Kidney capillary endothelial cell (primary cell): Measurements from ENCODE around the gene LRMDA.

ENCODE experiments used
- DNase-seq: peaks from one replicate; pipeline ENCODE4 v3.0.0-alpha.2; 2018; ENCODE audit warnings: low spot score

Gene LRMDA

GRCh38 chr10:75957314-75958120 lies 526.1 kb downstream of the LRMDA start:
- no peak for DNase-seq

GRCh38 chr10:75959209-75959608 lies 527.8 kb downstream of the LRMDA start:
- DNase-seq: peak; percentile 60

DNA sequence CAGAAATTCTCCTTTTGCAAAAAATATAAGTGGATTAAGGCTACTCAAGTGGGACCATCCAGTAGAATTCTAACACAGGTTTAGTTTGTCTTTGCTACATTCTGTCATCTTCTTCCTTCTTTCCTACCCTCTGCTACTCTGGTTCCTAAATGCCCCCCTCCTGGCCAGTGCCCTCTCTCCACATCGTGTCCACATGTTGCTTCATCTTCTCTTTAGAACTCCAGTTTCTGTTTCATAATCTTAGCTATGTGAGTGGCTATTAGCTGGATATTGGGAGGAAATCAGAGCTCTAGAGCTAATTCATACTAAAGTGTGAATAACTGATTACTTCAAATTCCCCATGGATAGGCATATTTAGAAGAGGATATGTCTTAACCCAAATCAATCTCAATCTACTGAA lies 528.5 kb downstream of the LRMDA start:
- DNase-seq: no peak

DNA sequence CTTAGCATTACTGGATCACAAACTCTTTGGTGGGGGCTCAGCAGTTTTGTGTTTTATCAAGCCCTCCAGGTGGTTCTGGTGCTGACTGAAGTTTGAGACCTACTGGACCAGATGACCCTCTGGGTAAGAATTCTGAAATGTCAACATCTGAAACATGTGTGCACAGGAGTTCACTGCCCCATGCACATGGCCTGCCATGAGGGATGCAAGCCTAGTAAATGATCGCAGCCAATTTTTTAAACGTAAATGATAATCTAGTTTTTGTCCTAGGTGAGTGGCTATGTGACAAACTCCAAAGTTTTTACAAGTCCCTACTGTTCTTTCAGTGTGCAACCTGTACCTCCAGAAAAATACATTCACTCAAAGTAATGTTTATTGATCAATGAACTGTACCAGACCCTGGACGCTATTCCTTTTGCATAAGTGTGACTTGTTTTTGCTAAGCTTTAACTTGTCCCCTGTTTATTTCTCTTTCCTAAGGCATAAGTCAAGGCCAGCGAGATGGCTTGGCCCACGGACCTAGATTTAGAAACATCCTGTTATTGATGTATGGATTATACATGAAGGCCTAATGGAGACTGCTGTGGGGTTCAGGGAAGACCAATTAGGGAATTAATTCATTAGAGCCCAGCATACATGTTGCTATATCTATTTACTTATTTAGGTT lies 531.1 kb downstream of the LRMDA start:
- DNase-seq: no peak

DNA sequence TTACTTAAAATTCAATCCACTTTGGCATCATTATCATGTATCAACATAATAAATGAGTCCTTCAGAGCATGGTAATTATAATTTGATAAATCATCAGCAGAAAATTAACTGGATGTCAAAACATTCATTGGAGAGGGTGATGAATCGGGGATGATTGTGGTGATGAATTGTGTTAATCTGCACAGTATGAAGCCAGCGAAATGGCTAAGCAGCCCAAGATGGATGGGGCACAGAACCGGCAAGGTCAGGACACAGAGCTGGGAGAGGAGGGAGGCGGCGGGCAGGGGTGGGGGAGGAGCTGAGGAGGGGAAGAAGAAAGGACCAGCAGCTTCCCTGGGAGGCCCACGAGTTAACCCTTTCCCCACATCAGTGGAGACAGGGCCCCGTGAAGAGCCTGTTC lies 536.1 kb downstream of the LRMDA start:
- DNase-seq: no peak

- DNase-seq: no peak
Observed at GRCh38 chr10:75969031-75969430, 537.6 kb downstream of the LRMDA start.

DNA sequence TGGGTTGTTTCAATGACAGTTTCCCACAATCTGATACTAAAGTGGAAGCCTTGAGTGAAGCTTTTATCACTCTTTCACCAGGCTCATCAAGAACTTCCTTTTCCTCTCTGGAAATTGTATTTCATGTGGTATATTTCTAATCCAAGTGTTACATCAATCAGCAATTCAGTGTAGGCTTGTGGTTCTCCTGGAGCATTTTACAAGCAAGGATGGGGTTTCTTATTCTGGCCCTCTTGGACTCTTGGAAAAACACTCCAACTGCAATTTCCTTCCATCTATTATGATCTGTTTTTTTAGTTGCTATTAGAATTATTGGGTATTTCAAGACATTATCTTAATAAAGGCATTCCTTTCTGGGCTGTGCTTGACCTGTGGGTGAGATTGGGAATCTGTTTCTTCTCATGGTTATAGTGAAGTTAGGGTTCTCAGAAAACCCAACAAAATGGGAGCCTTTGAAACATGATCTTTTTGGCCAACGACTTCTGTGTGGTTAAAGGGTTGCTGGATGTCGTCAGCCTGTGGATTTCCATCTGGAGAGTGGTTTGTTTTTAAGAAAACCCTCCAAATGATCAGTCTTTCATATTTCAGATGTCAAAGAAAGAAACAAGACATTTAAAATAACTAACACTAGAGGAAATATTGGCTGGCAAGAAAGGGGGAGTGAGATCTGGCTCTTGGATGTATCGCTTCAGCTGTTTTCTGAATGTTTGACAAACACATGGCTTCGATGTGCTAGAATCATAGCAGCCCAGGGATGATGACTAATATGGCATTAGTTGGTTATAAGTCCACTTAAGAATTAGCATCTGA lies 540.2 kb downstream of the LRMDA start:
- DNase-seq: no peak

GRCh38 chr10:75972491-75973276 lies 541.3 kb downstream of the LRMDA start:
- DNase-seq: no peak

- no peak for DNase-seq
Observed at GRCh38 chr10:75974080-75974479, 542.7 kb downstream of the LRMDA start.

DNA sequence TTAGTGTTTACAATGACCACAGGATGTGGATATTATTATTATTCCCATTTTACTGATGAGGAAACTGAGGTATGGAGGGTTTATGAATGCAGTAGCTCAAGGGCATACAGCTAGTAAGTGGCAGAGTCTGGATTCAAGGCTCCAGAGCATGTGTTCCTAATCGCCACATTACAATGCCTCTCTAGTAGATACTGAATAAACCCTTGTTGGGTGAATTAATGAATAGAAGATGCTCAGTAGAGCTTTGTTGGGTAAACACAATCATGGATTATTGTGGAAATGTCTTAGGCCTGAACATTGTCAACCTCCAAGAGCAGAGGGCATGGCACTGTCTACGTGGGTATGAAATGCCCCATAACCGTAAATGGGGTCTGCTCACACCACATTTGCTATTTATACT lies 545.3 kb downstream of the LRMDA start:
- no peak for DNase-seq

DNA sequence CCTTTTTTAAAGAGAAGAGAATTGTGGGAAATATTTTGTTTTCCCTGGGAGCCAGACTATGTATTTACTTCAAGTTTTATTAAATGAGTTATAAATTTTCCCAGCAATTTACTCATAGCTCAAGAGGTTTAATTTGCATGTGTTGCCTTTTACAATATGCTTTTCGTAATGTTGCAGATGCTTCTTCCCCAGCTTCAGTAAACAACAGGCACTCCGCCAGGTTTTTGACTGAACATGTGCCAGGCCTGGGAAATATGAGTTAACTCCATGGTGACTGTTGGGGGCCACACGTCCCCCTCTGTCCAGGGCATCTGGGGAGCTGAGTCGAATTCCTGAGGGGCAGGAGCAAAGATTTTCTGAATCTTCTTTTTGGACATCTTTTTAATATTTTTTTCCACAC lies 545.7 kb downstream of the LRMDA start:
- no peak for DNase-seq

DNA sequence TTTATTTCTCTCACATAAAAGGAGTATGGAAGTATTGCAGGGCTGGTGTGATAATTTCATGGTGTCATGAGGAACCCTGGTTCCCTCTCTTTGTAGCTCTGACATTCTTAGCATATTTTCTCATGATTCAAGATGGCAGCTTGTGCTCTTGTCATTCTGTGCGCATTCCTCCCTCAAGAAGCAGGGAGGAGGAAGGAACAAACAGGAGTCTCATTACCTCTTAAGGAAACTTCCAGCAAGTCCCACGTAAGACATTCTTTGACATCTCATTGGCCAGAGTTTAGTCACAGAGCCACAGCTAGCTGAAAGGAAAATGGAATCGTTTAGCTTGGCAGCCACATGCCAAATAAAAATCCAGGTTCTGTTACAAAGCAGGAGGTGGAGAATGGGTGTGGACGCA lies 546.8 kb downstream of the LRMDA start:
- no peak for DNase-seq

DNA sequence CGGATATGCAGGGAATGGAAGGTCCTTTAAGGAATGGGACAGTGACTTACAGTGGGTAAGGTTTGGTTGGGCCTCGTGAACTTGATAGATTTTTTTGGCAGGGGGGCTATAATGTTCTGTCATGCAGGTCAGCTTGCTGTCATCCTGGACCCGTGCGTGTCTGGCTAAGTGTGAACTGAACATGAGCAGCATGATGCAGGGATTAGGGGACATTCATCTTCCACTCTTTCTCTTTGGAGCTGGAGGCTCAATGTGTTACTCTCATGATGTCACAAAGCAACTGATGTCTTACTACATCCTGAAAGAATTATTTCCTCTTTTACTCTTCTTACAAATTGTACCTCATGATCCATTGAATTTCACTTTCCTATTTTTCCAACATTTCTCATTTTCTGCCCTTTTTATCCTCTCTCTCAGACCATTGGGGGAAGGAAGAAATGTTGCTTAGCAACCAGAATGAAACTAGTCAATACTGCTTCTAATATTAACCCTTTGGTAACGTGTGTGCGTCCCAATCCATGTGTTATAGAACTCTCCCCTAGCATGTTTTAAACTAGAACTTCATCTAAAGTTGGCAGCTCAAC lies 549.1 kb downstream of the LRMDA start:
- DNase-seq: no peak

DNA sequence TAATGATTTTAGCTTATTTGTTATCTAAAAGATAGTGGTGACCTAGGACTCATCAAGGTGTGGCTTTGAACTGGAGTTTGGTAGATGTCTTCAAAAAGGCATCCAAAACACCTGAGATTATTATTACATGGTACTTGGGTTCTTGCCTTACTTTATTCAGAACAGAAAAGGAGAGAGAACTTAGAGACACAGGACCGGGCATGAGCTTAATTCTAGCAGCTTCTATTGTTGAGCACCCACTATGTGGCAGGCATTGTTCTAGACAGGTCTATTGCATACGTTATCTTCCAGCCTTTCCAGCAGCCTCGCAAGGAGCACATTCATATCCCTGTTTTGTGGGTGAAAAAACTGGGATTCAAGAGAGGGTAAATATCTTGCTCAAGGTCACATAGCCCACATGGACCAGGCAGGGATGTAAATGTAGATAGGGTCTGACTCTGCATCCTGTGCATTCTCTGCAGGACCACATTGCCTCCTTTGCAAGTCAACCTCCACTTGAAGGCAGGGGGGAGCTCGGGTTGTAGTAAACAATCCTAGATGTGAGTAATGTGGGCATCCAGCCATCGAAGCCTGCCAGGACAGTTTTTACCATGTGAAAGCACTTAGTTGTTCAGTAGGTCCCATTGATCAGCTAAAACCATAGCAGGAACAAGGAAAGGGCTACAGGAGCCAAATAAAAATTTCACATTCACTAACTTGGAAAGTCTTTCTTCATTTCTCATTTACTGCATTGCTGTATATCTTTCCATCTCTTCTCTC lies 551.4 kb downstream of the LRMDA start:
- DNase-seq: no peak

GRCh38 chr10:75984067-75984466 lies 552.6 kb downstream of the LRMDA start:
- no peak for DNase-seq

DNA sequence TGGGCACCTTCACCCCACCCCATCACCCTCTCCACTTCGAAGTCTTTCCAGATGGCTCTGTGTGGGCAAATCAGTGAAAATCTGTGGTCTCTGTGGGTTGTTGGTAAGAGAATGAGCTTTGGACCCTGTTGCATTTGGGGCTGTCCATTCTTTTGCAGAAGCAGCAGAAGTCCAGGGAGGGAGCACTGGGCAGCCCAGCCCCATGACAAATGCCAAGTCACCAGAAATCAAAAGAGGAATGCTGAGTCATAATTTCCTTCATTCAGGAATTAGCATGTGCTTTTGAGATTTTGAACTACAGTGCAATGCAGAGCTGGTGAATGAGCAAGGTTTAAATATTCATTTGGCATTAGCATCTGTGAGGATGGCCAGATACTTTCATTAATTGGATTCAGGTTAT lies 556.2 kb downstream of the LRMDA start:
- DNase-seq: peak; percentile 44

- no peak for DNase-seq
Observed at GRCh38 chr10:75994357-75995040, 563.1 kb downstream of the LRMDA start.

GRCh38 chr10:75995041-75995430 lies 563.6 kb downstream of the LRMDA start:
- DNase-seq: no peak

GRCh38 chr10:75995720-75996119 lies 564.3 kb downstream of the LRMDA start:
- DNase-seq: no peak

GRCh38 chr10:75999001-75999400 lies 567.6 kb downstream of the LRMDA start:
- no peak for DNase-seq
